Dendritic cell treated with granulocyte-macrophage colony-stimulating factor and Interleukin-4, amounts not matched to agents 40 ng/mL and 50 ng/mL, for 4 days (primary cell): ENCODE measurements around the gene RPL21.

Experiments used
- H3K27ac Mint-ChIP-seq: one replicate; pipeline ENCODE4 v1.8.0; 2022; ENCODE audit warnings: mild to moderate bottlenecking, mixed read lengths
- H3K27me3 Mint-ChIP-seq: one replicate; pipeline ENCODE4 v1.8.0; 2022; ENCODE audit warnings: mild to moderate bottlenecking, mixed read lengths
- H3K36me3 Mint-ChIP-seq: one replicate; pipeline ENCODE4 v1.8.0; 2022; ENCODE audit warnings: low read depth, mixed read lengths
- H3K4me1 Mint-ChIP-seq: one replicate; pipeline ENCODE4 v1.8.0; 2022; ENCODE audit warnings: low read depth, mixed read lengths
- H3K4me3 Mint-ChIP-seq: one replicate; pipeline ENCODE4 v1.8.0; 2022; ENCODE audit warnings: mild to moderate bottlenecking, moderate library complexity, mixed read lengths
- H3K9me3 Mint-ChIP-seq: one replicate; pipeline ENCODE4 v1.8.0; 2022; ENCODE audit warnings: mixed read lengths
- intact Hi-C: fragments of 100-400 bp; cut with micrococcal nuclease; formaldehyde crosslinking; loops from one replicate; pipeline ENCODE4 v1.15.0; 2022

RPL21 gene

GRCh38 chr13:27229642-27230041 lies 21.7 kb upstream of the RPL21 start:
- Mint-ChIP-seq H3K4me1 (no peaks in the 10 kb centered on the region), H3K27me3 (peaks cover 3% of the 10 kb centered on the region), H3K9me3 (no peaks in the 10 kb centered on the region), H3K27ac (no peak overlapping the region), H3K4me3 (no peak overlapping the region), H3K36me3 (no peaks in the 10 kb centered on the region)
- intact Hi-C loops = no loop called here

DNA sequence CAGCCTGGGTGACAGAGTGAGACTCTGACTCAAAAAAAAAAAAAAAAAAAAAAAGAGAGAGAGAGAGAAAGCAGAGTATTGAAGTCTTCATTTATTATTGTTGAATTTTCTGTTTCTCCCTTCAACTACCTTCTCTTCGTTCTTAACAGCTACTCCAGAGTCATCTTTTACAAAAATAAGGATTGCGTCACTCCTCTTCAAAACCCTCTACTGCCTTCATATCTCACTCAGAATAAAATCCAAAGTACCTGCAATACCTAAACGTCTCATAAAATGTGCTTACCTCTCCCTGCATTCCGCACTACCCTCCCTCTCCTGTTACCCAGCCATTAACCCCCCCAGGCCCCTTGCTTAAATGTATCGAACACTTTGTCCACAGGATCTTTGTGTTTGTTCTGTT lies 17.4 kb upstream of the RPL21 start:
- no peaks in the 10 kb centered on the region for H3K9me3 Mint-ChIP-seq
- H3K27ac Mint-ChIP-seq = no peak overlapping the region
- H3K4me1 Mint-ChIP-seq = no peaks in the 10 kb centered on the region
- peaks cover 3% of the 10 kb centered on the region for H3K27me3 Mint-ChIP-seq
- no peaks in the 10 kb centered on the region for H3K36me3 Mint-ChIP-seq
- intact Hi-C loops = no loop called here
- H3K4me3 Mint-ChIP-seq = no peak overlapping the region

DNA sequence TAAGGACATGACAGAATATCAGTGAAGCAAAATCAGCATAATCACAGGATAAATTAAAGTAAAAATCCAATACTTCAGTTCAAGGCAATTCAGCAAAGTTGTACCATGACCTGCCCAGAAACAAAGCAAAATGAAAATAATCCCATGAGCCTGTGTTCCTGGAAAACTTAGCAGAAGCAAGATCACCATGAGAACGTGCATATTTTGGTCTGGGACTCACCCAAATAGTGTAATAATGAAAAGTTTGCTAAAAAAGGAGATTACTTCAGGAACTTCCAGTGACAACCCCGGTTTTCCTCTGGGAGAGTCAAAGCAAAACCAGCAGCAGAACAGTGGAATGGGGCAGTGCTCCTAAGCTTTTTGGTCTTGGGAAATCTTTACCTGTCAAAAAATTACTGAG lies 14.9 kb upstream of the RPL21 start:
- intact Hi-C loops = no loop called here
- Mint-ChIP-seq H3K27ac (no peak overlapping the region), H3K4me3 (no peak overlapping the region), H3K36me3 (no peaks in the 10 kb centered on the region), H3K4me1 (no peaks in the 10 kb centered on the region), H3K9me3 (no peaks in the 10 kb centered on the region), H3K27me3 (no peaks in the 10 kb centered on the region)

- Mint-ChIP-seq H3K36me3 (peaks cover 7% of the 10 kb centered on the region), H3K4me3 (no peak overlapping the region), H3K27me3 (no peaks in the 10 kb centered on the region), H3K27ac (no peak overlapping the region), H3K4me1 (no peaks in the 10 kb centered on the region), H3K9me3 (no peaks in the 10 kb centered on the region)
- intact Hi-C loops = no loop called here
These were observed 8.7 kb upstream of the RPL21 start for GRCh38 chr13:27242702-27243101.

DNA sequence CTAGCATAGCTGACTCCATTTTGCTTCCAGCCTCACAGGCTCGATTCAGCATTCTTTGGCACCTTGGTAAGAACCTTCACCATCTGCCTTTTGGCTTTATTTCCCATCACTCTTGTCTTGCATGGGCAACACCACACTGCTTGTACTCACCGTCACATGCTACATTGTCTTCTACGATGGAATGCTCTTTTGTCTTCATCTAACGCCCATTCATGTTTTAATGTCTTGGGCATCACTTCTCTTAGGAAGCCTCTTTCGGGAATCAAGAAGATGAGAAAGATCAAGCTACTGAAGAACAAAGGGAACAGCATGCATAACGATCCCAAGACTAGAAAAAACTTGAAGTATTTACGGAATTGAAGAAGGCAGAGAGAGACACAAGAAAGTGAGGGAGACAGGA lies 5.7 kb upstream of the RPL21 start:
- H3K36me3 Mint-ChIP-seq = peaks cover 7% of the 10 kb centered on the region
- H3K4me3 Mint-ChIP-seq = no peak overlapping the region
- intact Hi-C loops = no loop called here

GRCh38 chr13:27250833-27251165 lies 559 bp upstream of the RPL21 start:
- Mint-ChIP-seq H3K27ac (peak overlapping the region; percentile 97), H3K36me3 (peaks cover 37% of the 10 kb centered on the region), H3K27me3 (no peaks in the 10 kb centered on the region), H3K4me3 (peak overlapping the region; percentile 88), H3K9me3 (no peaks in the 10 kb centered on the region), H3K4me1 (peaks cover 25% of the 10 kb centered on the region)
- intact Hi-C loops = loop anchor here (1.0 to 10.0 kb wide), 2 partner anchors 78 to 174 kb away; partner anchors contain the start of gene GTF3A

More for the DNA sequence above, 5.7 kb upstream of the RPL21 start:
- no peaks in the 10 kb centered on the region for H3K9me3 Mint-ChIP-seq
- no peaks in the 10 kb centered on the region for H3K27me3 Mint-ChIP-seq
- H3K27ac Mint-ChIP-seq = no peak overlapping the region
- H3K4me1 Mint-ChIP-seq = peaks cover 2% of the 10 kb centered on the region

- Mint-ChIP-seq H3K4me1 (peaks cover 25% of the 10 kb centered on the region), H3K9me3 (no peaks in the 10 kb centered on the region), H3K4me3 (peak overlapping the region; percentile 88), H3K27ac (peak overlapping the region; percentile 97), H3K36me3 (peaks cover 54% of the 10 kb centered on the region), H3K27me3 (no peaks in the 10 kb centered on the region)
- intact Hi-C loops = loop anchor here (10.0 kb wide), 1 partner anchor 172 kb away; the partner anchor contains the start of gene GTF3A
These were observed 1.1 kb downstream of the RPL21 start for GRCh38 chr13:27252467-27252866.

DNA sequence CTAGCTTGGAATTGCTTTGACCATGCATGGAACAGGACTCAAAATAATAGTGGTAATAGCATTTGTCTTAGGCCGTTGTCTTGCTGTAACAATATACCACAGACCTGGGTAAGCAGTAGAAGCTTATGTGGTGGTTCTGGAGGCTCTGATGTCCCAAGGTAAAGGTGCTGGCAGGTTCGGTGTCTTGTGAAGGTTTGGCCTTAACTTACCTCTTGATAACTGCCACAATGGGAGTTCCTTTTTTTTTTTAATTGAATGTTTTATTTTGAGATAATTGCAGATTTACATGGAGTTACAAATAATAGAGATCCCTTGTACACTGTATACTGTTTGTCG lies 5.8 kb downstream of the RPL21 start:
- Mint-ChIP-seq H3K36me3 (peaks cover 61% of the 10 kb centered on the region), H3K27ac (no peak overlapping the region), H3K9me3 (no peaks in the 10 kb centered on the region), H3K27me3 (no peaks in the 10 kb centered on the region), H3K4me1 (peaks cover 56% of the 10 kb centered on the region), H3K4me3 (no peak overlapping the region)
- intact Hi-C loops = loop anchor here (10.0 kb wide), 1 partner anchor 168 kb away; the partner anchor contains the start of gene GTF3A

DNA sequence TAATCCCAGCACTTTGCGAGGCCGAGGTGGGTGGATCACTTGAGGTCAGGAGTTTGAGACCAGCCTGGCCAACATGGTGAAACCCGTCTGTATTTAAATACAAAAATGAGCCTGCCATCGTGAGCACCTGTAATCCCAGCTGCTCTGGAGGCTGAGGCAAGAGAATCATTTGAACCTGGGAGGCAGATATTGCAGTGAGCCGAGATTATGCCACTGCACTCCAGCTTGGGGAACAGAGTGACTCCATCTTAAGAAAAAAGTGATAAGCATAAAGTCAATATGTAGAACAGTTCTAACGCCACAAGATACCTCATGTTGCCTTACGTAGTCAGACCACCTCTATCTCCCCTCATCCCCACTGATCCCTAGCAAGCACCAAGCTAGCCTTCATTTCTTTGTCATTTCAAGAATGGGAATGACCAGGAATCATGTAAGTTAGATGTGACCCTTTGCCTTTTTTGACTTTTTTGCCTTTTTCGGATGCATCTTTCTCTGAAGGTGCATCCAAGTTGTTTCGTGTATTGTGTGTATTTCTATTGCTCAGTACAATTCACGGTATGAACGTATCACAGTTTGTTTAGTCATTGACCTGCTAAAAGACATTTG lies 6.4 kb downstream of the RPL21 start:
- no peaks in the 10 kb centered on the region for H3K27me3 Mint-ChIP-seq
- intact Hi-C loops = loop anchor here (10.0 kb wide), 1 partner anchor 167 kb away; the partner anchor contains the start of gene GTF3A
- peaks cover 59% of the 10 kb centered on the region for H3K36me3 Mint-ChIP-seq
- H3K4me3 Mint-ChIP-seq = no peak overlapping the region
- no peaks in the 10 kb centered on the region for H3K9me3 Mint-ChIP-seq
- peaks cover 56% of the 10 kb centered on the region for H3K4me1 Mint-ChIP-seq
- H3K27ac Mint-ChIP-seq = no peak overlapping the region

- intact Hi-C loops = loop anchor here (10.0 kb wide), 1 partner anchor 166 kb away; the partner anchor contains the start of gene GTF3A
- peaks cover 50% of the 10 kb centered on the region for H3K4me1 Mint-ChIP-seq
- H3K27ac Mint-ChIP-seq = peak overlapping the region; percentile 75
- H3K27me3 Mint-ChIP-seq = no peaks in the 10 kb centered on the region
- H3K36me3 Mint-ChIP-seq = peaks cover 54% of the 10 kb centered on the region
- no peaks in the 10 kb centered on the region for H3K9me3 Mint-ChIP-seq
- H3K4me3 Mint-ChIP-seq = no peak overlapping the region
These were observed 7.5 kb downstream of the RPL21 start for GRCh38 chr13:27258637-27259386.

GRCh38 chr13:27259831-27260230 lies 8.5 kb downstream of the RPL21 start:
- intact Hi-C loops = loop anchor here (10.0 kb wide), 1 partner anchor 165 kb away; the partner anchor contains the start of gene GTF3A
- peaks cover 48% of the 10 kb centered on the region for H3K4me1 Mint-ChIP-seq

GRCh38 chr13:27261396-27261795 lies 10.0 kb downstream of the RPL21 start:
- peaks cover 28% of the 10 kb centered on the region for H3K36me3 Mint-ChIP-seq
- peaks cover 58% of the 10 kb centered on the region for H3K4me1 Mint-ChIP-seq

More at GRCh38 chr13:27259831-27260230, 8.5 kb downstream of the RPL21 start:
- H3K4me3 Mint-ChIP-seq = no peak overlapping the region
- peaks cover 44% of the 10 kb centered on the region for H3K36me3 Mint-ChIP-seq
- no peaks in the 10 kb centered on the region for H3K9me3 Mint-ChIP-seq
- peak overlapping the region; percentile 75 for H3K27ac Mint-ChIP-seq
- H3K27me3 Mint-ChIP-seq = no peaks in the 10 kb centered on the region

DNA sequence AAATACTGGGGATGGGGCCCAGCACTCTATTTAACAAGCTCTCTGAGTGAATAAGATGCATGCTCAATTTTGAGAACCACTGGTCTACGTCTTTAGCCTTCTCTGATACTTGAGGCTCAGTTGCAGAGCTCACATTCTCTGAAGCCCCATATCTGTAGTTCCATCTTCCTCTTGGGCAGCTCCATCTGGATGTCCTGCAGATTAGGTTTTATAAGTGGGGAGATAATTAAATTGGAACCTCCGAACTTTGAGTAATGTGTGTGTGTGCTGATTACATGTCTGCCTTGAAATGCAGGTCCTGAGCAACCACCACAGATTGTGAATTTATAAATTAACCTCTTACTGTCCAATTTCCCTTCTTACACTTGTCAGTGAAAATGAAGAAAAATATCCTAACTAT lies 12.1 kb downstream of the RPL21 start:
- H3K27ac Mint-ChIP-seq = no peak overlapping the region
- H3K4me3 Mint-ChIP-seq = no peak overlapping the region
- peaks cover 72% of the 10 kb centered on the region for H3K4me1 Mint-ChIP-seq
- intact Hi-C loops = no loop called here
- H3K36me3 Mint-ChIP-seq = peaks cover 8% of the 10 kb centered on the region
- H3K27me3 Mint-ChIP-seq = no peaks in the 10 kb centered on the region
- H3K9me3 Mint-ChIP-seq = no peaks in the 10 kb centered on the region

More at GRCh38 chr13:27261396-27261795, 10.0 kb downstream of the RPL21 start:
- Mint-ChIP-seq H3K27me3 (no peaks in the 10 kb centered on the region), H3K9me3 (no peaks in the 10 kb centered on the region), H3K27ac (no peak overlapping the region), H3K4me3 (no peak overlapping the region)
- intact Hi-C loops = no loop called here

GRCh38 chr13:27264181-27264580 lies 12.8 kb downstream of the RPL21 start:
- no peaks in the 10 kb centered on the region for H3K9me3 Mint-ChIP-seq
- peaks cover under 1% of the 10 kb centered on the region for H3K36me3 Mint-ChIP-seq
- H3K27ac Mint-ChIP-seq = no peak overlapping the region
- no peak overlapping the region for H3K4me3 Mint-ChIP-seq
- H3K4me1 Mint-ChIP-seq = peaks cover 67% of the 10 kb centered on the region
- intact Hi-C loops = no loop called here
- H3K27me3 Mint-ChIP-seq = no peaks in the 10 kb centered on the region
